A549 (cell line): ENCODE results near the gene SCYGR6. TPM values are rescaled to one million over a fixed set of nuclear protein-coding genes. Genes with fewer than 3 reads are reported as not detected.

ENCODE experiments used
- ATAC-seq, 2 experiments: fragments of 200-7000 bp in 1 of 2; fragments of >200 bp in 1 of 2; cut with Nextera tagmentation in 1 of 2; cut with Tn5 transposase in 1 of 2; 3 replicates each; pipeline versions ENCODE4 v1.8.0 to v1.9.1; 2018 to 2020; ENCODE audit warnings: mild to moderate bottlenecking in 1 of 2, moderate library complexity in 1 of 2
- CTCF ChIA-PET: fragments of 300-600 bp; sonication (Branson Sonifier 250); formaldehyde crosslinking; extraction: SDS; loops from one replicate; lab custom pipeline; 2021; ENCODE audit warnings: antibody characterized with exemption, inconsistent platforms; lab: Yijun Ruan, JAX
- POLR2A ChIA-PET: fragments of 350-600 bp; formaldehyde crosslinking; extraction: SDS; loops from one replicate; lab custom pipeline; 2021; ENCODE audit warnings: antibody characterized with exemption, inconsistent platforms; lab: Yijun Ruan, JAX
- DNase-seq, 2 experiments: peaks; one replicate each; pipeline versions ENCODE4 v3.0.0 to v3.0.0-alpha.2; 2011 to 2016; ENCODE audit warnings: low read depth in 1 of 2, low spot score in 1 of 2
- FAIRE-seq: peaks from 2 replicates; lab custom pipeline; 2011; peaks lifted over from hg19 to GRCh38; lab: Jason Lieb, UNC
- H3K27ac ChIP-seq, 2 experiments: fragments of >200 bp; sonication (Bioruptor Twin); formaldehyde crosslinking; 3 replicates each; pipeline ENCODE4 v1.5.1; 2016 to 2017
- H3K4me1 ChIP-seq: fragments of >200 bp; sonication (Bioruptor Twin); formaldehyde crosslinking; 3 replicates; pipeline ENCODE4 v1.6.1; 2016
- H3K4me2 ChIP-seq: fragments of >200 bp; sonication (Bioruptor Twin); formaldehyde crosslinking; 3 replicates; pipeline ENCODE4 v1.6.1; 2016
- H3K4me3 ChIP-seq: fragments of >200 bp; sonication (Bioruptor Twin); formaldehyde crosslinking; 3 replicates; pipeline ENCODE4 v1.5.1; 2016
- H3K9me3 ChIP-seq: fragments of >200 bp; sonication (Bioruptor Twin); formaldehyde crosslinking; 3 replicates; pipeline ENCODE4 v1.6.1; 2016
- BCL3 ChIP-seq: fragments of >200 bp; sonication (Bioruptor Twin); formaldehyde crosslinking; IDR thresholded peaks from 3 replicates; pipeline ENCODE4 v1.6.1; 2016
- BHLHE40 ChIP-seq: IDR thresholded peaks from 2 replicates; pipeline ENCODE4 v1.6.1; 2012; ENCODE audit warnings: low read depth, low read length, inconsistent platforms
- CBX8 ChIP-seq: fragments of 200-600 bp; sonication (generic); IDR thresholded peaks from 2 replicates; pipeline ENCODE4 v1.6.1; 2016
- CEBPB ChIP-seq, 2 experiments: fragments of >200 bp in 1 of 2; sonication (Bioruptor Twin) in 1 of 2; formaldehyde crosslinking in 1 of 2; IDR thresholded peaks; 2 replicates each; pipeline ENCODE4 v1.6.1; 2012 to 2016
- CHD2 ChIP-seq: fragments of 150-350 bp; IDR thresholded peaks from 2 replicates; pipeline ENCODE4 v1.6.1; 2014; ENCODE audit warnings: low read length; ENCODE audit not compliant: partially characterized antibody
- CHD4 ChIP-seq: fragments of 200-600 bp; sonication (generic); IDR thresholded peaks from 2 replicates; pipeline ENCODE4 v1.6.1; 2016; ENCODE audit warnings: antibody characterized with exemption, mild to moderate bottlenecking, borderline replicate concordance
- FOSB ChIP-seq: fragments of 250-450 bp; sonication (Bioruptor Pico); IDR thresholded peaks from 2 replicates; pipeline ENCODE4 v1.5.0; 2020; ENCODE audit warnings: mild to moderate bottlenecking, moderate library complexity
- FOSL2 ChIP-seq, 2 experiments: fragments of 450-650 bp in 1 of 2; fragments of >200 bp in 1 of 2; sonication (Bioruptor Twin) in 1 of 2; formaldehyde crosslinking; IDR thresholded peaks; 2 replicates each; pipeline versions ENCODE4 v1.5.0 to v1.6.1; 2016 to 2020; ENCODE audit warnings: mild to moderate bottlenecking in 1 of 2, moderate library complexity in 1 of 2
- FOXS1 ChIP-seq: fragments of 250-450 bp; sonication (Bioruptor Pico); IDR thresholded peaks from 2 replicates; pipeline ENCODE4 v1.5.0; 2020; ENCODE audit warnings: mild to moderate bottlenecking, moderate library complexity
- GATA3 ChIP-seq: IDR thresholded peaks from 2 replicates; pipeline ENCODE4 v1.6.1; 2012; ENCODE audit warnings: borderline replicate concordance
- HDAC2 ChIP-seq: fragments of 200-600 bp; sonication (generic); IDR thresholded peaks from 2 replicates; pipeline ENCODE4 v1.6.1; 2016
- HOXB5 ChIP-seq: fragments of 250-450 bp; sonication (Bioruptor Pico); IDR thresholded peaks from 2 replicates; pipeline ENCODE4 v1.5.0; 2020; ENCODE audit warnings: mild to moderate bottlenecking, moderate library complexity
- MAFK ChIP-seq: fragments of 450-650 bp; IDR thresholded peaks from 2 replicates; pipeline ENCODE4 v1.6.1; 2014; ENCODE audit not compliant: partially characterized antibody
- NFE2L2 ChIP-seq: fragments of 150-350 bp; conservative IDR thresholded peaks from 2 replicates; pipeline ENCODE4 v1.6.1; 2014; ENCODE audit warnings: low read length
- NR3C1 ChIP-seq: fragments of >200 bp; sonication (Bioruptor Twin); formaldehyde crosslinking; IDR thresholded peaks from 3 replicates; pipeline ENCODE4 v1.6.1; 2017
- POLR2AphosphoS2 ChIP-seq: conservative IDR thresholded peaks from 2 replicates; pipeline ENCODE4 v1.6.1; 2012; ENCODE audit warnings: low read length, improper control_type of control experiment, inconsistent platforms
- RAD21 ChIP-seq, 2 experiments: fragments of >200 bp in 1 of 2; sonication (Bioruptor Twin) in 1 of 2; formaldehyde crosslinking in 1 of 2; IDR thresholded peaks in 1 of 2; conservative IDR thresholded peaks in 1 of 2; 2 replicates in 1 of 2; 3 replicates in 1 of 2; pipeline ENCODE4 v1.6.1; 2012 to 2018; ENCODE audit warnings: inconsistent platforms in 1 of 2
- RCOR1 ChIP-seq: fragments of 150-350 bp; IDR thresholded peaks from 2 replicates; pipeline ENCODE4 v1.6.1; 2014; ENCODE audit warnings: antibody characterized with exemption, low read length, low read depth
- SMC3 ChIP-seq: fragments of >200 bp; sonication (Bioruptor Twin); formaldehyde crosslinking; IDR thresholded peaks from 3 replicates; pipeline ENCODE4 v1.6.1; 2018; ENCODE audit warnings: inconsistent platforms
- TP53 ChIP-seq: fragments of 250-450 bp; sonication (Bioruptor Pico); IDR thresholded peaks from 2 replicates; pipeline ENCODE4 v1.5.0; 2021; ENCODE audit warnings: mild to moderate bottlenecking, moderate library complexity
- WGBS: methylation state at CpG from one replicate; pipeline ENCODE4 v1.1.6; 2017; ENCODE audit errors: missing lambda C conversion rate; 5-methylcytosine and 5-hydroxymethylcytosine counted together
- polyA plus RNA-seq, 4 experiments: library from polyadenylated mRNA; depleted of rRNA in 3 of 4; stranded (reverse); fragments of >200 nt; fragmentation: RNase III in 1 of 4; extraction: RNeasy Plus Mini Kit Qiagen cat#74134 plus additional on column Dnase treatment in 1 of 4; gene quantifications; 2 replicates in 3 of 4; 3 replicates in 1 of 4; pipeline ENCODE4 v1.2.3, GENCODE V29; 2011 to 2017

Gene SCYGR6
- polyA plus RNA-seq, 2 of the 4 experiments (the other 2 are of a cell fraction), result not detected

GRCh38 chr2:227703961-227704360, 20.6 kb downstream of the SCYGR6 start:
- DNase-seq, result no peak
- Histone ChIP-seq H3K27ac (peak overlapping the region in 1 of 2 experiments; percentile 55; a peak in 3 of 6 replicates), H3K4me3 (no peak overlapping the region), H3K4me2 (peak overlapping the region; percentile 60), H3K4me1 (peaks cover 19% of the 10 kb centered on the region), H3K9me3 (no peaks in the 10 kb centered on the region)
- 77% methylated on average over 3 of the region's 3 CpGs for WGBS
- ChIA-PET CTCF (interaction anchor here (2.2 kb wide), 1 partner anchor 15 kb away, joined by 5 read pairs; no protein-coding TSS in a partner anchor), POLR2A (no interaction called here)
- no peak for FAIRE-seq
- TF ChIP-seq BCL3, result no peak
- TF ChIP-seq RAD21 (conservative IDR thresholded peaks at IDR 0.05 in 1 of 2, IDR thresholded peaks at IDR 0.05 in 1 of 2), result no peak
- no peak for TF ChIP-seq SMC3
- TF ChIP-seq GATA3, result no peak
- no peak for TF ChIP-seq MAFK
- peak; percentile 61 to 66; a peak in 3 of 6 replicates for ATAC-seq

GRCh38 chr2:227703280-227703732, 21.3 kb downstream of the SCYGR6 start:
- ATAC-seq, result peak; percentile 78 to 85

GRCh38 chr2:227701556-227701955, 23.0 kb downstream of the SCYGR6 start:
- H3K4me2 ChIP-seq, result no peak overlapping the region
- ChIA-PET CTCF (interaction anchor here (0.6 kb wide), 2 partner anchors 130 to 450 kb away, joined by 3 to 6 read pairs; no protein-coding TSS in a partner anchor), POLR2A (no interaction called here)
- ATAC-seq, result no peak
- FAIRE-seq, result no peak
- no peak for DNase-seq
- no peak for TF ChIP-seq NR3C1
- TF ChIP-seq, all 56 proteins: peak for 0
- Histone ChIP-seq H3K4me1 (peaks cover 19% of the 10 kb centered on the region), H3K27ac (no peak overlapping the region), H3K4me3 (no peak overlapping the region), H3K9me3 (no peaks in the 10 kb centered on the region)
- 66% methylated on average over 3 of the region's 3 CpGs for WGBS

More at GRCh38 chr2:227703280-227703732, 21.3 kb downstream of the SCYGR6 start:
- Histone ChIP-seq H3K4me1 (peaks cover 19% of the 10 kb centered on the region), H3K4me2 (peak overlapping the region; percentile 60), H3K27ac (peak overlapping the region in 1 of 2 experiments; percentile 55; a peak in 3 of 6 replicates), H3K4me3 (no peak overlapping the region), H3K9me3 (no peaks in the 10 kb centered on the region)
- TF ChIP-seq MAFK (peak; percentile 55), CHD4 (no peak), CEBPB (IDR thresholded peaks at IDR 0.05) (0 out of 4 replicates have a peak, but pooled peaks of 1 of the 2 experiments have one; percentile 28)
- DNase-seq (peak in 1 of 2 experiments; percentile 33), FAIRE-seq (no peak)
- ChIA-PET POLR2A (no interaction called here), CTCF (interaction anchor here (1.1 to 2.2 kb wide), 2 partner anchors 14 to 45 kb away, joined by 3 to 5 read pairs; no protein-coding TSS in a partner anchor)
- WGBS, result 29% methylated on average over 4 of the region's 4 CpGs

- DNase-seq (no peak), ATAC-seq (no peak)
- CTCF ChIA-PET, result interaction anchor here (0.7 to 2.1 kb wide), 2 partner anchors 17 to 39 kb away, joined by 4 to 5 read pairs; no protein-coding TSS in a partner anchor
These were observed 27.4 kb downstream of the SCYGR6 start for GRCh38 chr2:227696990-227697679.

GRCh38 chr2:227687189-227687588, 37.4 kb downstream of the SCYGR6 start:
- Histone ChIP-seq H3K27ac (no peak overlapping the region), H3K4me3 (no peak overlapping the region), H3K4me2 (no peak overlapping the region), H3K9me3 (no peaks in the 10 kb centered on the region), H3K4me1 (no peaks in the 10 kb centered on the region)
- no peak for FAIRE-seq
- ChIA-PET POLR2A (no interaction called here), CTCF (no interaction called here)
- DNase-seq, result no peak
- no peak for TF ChIP-seq FOXS1 (CRISPR knock-in tag)
- TF ChIP-seq CHD2, result no peak
- no peak for TF ChIP-seq TP53 (CRISPR knock-in tag)
- TF ChIP-seq HOXB5, result no peak
- no peak for TF ChIP-seq NFE2L2
- no peak for TF ChIP-seq FOSB
- 97% methylated on average over 3 of the region's 3 CpGs for WGBS
- no peak for ATAC-seq

More at GRCh38 chr2:227696990-227697679, 27.4 kb downstream of the SCYGR6 start:
- TF ChIP-seq RCOR1 (no peak), FOSL2 (IDR thresholded peaks at IDR 0.05) (no peak), FOSL2 (CRISPR knock-in tag; IDR thresholded peaks at IDR 0.05) (no peak), RAD21 (conservative IDR thresholded peaks at IDR 0.05 in 1 of 2, IDR thresholded peaks at IDR 0.05 in 1 of 2) (no peak), BHLHE40 (no peak), POLR2AphosphoS2 (no peak), CBX8 (no peak), HDAC2 (no peak)
- H3K4me3 ChIP-seq, result no peak overlapping the region
- 79% methylated on average over 2 of the region's 2 CpGs for WGBS
- H3K4me2 ChIP-seq, result no peak overlapping the region
- H3K9me3 ChIP-seq, result no peaks in the 10 kb centered on the region
- no peak for FAIRE-seq
- H3K4me1 ChIP-seq, result no peaks in the 10 kb centered on the region
- H3K27ac ChIP-seq, result no peak overlapping the region
- POLR2A ChIA-PET, result no interaction called here
